Measurements from ENCODE around the gene KDM5B.
"Not testable (repeated sequence)": the region's sequence is repeated elsewhere in the genome, so short reads cannot be mapped to it uniquely, and the experiment has no call there.

KDM5B gene

DNA sequence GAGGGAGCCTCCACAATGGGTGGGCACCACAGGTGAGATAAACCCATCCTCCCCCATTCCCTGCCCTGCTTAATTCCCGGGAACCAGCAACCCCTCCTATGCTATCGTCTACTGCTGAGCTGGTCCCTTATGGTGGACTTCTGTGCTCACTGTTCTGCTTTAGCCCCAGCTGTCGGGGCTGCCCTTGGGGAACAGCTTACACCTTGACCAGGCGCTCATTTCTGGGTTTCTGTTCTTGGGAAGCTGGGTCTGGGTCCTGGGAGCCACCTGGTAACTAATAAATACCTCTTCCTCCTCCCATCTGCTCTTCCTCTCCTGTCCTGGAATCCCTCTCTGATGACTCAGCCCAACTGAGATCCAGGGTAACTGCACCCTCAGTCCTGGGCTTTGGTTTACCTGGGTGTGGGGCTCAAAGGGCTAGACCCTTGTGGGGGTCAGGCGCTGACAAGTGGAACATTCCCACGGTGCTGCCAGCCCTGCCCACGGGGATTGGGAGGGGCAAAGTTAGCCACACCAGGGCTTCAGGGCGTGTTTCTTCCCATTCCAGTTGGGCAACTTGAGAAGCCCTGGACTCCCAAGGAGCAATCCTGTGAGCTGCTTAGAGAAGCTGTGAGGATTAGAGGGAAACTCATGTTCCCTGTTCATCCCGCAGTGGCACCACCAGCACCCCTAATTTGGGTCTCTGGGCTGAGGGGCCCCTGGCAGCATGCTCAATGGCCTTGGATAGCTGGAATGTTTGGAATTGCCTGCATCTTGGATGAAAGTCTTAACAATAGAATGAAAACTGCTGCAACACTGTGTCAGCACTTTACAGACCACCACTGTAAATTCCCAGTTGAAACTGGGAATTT is 4.2 kb upstream of the KDM5B start:
- no peak for DNase-seq

DNA sequence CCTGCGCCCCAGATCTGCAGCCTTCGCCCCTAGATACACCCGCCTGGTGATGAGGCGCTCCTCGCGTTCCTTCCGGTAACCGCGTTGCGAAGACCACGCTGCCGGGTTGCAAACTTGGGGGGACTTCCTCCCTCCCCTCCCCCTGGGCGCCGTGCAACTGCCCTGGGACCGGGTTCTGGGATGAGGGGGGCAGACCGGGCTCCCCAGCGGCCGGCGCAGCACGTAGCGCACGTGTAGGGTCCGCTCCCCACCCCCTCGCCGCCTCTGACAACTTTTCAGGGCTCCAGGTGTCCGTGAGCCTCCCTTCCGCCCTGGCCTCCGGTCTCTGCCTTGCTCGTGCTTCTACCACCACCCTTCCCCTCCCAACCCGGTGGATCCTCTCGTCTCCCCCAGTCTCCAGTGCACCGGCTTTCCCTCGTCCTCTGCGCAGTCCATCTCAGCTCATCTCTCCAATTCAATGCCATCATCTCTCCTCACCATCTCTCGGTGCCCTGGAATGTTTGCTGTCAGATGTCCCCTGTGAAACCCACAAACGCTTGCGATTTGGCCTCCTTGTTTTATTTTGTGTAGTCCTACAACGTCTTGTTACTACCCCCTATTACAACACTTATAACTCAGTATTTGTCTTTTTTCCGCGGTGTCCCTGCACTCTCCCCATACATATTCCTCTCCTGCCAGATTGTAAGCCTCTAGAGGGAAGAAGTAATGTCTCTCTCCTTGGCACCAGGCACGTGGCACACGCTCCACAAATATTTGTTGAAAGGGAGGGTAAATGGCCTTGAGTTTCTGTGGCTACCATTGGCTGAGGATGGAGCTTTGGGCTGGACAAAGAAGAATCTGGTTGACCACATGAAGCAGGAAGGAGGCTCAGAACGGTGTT is 3.3 kb upstream of the KDM5B start:
- peak; percentile 44 for DNase-seq

DNA sequence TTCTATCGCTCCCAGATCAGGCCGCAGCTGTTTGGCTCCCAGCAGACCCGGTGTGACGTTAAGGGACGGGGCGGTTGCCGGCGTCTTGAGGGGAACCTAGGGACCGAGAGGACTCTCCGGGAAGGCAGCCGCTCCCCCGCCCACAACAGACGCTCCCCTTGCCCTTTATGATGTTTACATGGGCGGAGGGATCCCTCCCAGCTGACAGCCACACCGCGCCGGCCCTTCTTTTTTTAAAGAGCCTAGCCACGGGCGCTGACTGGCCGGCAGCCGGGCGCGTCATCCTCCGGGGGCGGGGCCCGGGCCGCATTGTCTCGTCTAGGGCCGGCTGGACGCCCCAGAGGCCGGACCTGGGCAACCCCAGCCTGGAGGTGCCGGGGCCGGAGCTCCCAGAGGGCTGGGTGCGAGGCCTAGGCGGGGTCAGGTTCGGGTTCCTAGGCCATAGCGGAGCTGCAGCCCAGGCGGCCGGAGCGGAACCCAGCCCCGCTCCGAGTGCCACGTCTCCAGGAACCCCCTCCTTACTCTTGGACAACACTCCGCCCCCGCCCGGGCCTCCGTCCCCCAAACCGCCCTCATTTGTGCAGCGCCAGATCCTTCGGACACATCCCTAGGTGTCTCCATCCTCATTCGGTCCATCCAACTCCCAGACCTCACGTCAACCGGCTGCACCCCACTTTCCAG is 2.5 kb upstream of the KDM5B start, which contains the start of gene PCAT6:
Gene PCAT6, plus strand, starts transcription at position 340 of the 681 bp plus-strand sequence.
- peak; percentile 88 for DNase-seq

DNA sequence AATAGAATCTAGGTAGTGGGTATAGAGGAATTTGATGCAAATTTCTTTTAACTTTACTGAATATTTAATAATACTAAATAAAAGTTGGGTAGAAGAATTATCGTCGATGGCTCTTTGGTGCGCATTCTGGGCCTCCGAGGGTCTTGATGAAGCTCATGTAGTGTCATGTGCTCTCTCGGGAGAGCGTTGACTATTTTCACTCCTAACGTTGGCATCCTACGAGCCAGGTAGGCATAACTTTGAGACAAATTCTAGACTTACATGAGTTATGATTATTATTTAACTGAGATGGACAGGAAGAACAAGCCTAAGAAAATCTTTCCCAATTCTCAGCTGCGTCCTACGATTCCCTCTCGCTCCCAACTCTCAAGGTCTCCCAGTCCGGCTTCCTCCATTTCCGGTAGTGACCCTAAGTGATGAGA is 2.0 kb upstream of the KDM5B start:
- DNase-seq: no peak

DNA sequence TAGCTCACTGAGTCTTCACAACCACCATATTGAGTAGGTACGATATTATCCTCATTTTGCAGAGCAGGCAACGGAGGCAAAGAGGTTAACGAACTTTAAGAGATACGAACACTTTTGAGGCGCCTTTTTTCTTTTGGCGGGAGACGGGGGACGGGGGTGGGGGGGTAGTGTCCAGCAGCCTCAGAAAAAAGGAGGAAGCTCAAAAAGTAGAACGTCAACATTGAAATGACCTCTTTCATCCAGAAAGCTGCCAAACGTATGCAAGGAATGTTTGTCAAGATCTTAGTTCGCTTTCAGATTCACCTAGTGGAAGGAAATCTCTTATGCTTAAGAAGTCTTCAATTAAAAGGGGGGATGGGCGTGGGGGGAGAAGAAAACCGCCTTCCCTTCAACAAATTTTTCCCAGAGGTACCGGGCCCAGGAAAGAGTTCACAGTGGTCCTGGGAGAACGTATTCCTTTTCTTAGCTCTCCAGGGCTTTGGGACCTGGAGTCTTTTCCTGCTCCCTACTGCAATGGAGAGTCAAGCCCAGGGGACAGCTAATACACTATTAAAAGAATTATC is 1.5 kb upstream of the KDM5B start:
- no peak for DNase-seq

DNA sequence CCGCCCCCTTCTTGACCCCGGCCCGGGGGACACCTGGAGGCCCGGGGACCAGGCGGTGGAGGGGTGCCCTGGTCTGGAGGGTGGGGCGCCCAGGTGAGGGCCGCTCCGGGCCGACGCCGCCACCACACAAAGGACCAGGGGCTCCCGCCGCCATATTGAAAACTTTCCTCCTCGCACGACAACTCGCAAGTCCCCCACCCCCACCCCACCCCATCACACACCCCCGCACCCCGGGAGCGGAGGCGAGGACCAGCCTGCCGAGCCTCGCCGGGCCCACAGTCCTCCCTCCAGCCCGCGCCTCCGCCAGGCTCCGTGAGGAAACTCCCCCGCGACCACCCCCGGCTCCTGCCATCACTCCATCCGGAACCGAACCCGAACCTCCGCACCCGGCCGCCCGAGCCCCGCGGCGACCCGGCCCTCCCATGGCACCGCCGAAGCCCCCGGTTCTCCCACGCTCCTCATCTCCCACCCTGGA is 733 bp downstream of the KDM5B start:
- DNase-seq: peak; percentile 63

DNA sequence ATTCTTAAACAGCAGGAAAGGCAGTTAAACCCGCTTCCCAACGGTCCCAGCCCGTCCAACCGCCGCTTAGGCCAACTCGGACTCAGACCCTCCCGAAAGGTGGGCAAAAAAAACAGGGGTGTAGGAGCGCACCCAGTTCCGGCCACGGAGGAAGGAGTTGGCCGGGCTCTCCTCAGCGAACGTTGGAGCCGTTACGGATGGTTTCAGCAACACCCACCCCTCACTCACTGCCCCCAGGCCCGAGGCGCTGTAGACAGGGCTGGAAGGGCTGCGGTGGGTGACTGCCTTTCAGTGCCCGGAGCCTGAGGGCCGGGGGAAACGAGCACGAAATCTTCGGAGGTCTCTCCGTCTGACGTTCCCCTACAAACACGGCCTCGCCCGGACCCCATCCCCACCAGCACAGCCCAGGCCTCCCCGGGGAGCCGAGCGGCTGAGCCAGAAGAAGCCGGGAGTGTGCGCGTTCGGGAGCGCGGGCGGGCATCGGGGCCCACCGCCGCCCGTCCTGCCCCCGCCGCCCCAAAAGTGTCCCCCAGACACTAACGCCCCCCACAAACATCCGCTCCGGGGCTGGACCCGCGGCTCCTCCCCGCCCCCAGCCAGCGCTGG is 1.3 kb downstream of the KDM5B start:
- peak; percentile 26 for DNase-seq

DNA sequence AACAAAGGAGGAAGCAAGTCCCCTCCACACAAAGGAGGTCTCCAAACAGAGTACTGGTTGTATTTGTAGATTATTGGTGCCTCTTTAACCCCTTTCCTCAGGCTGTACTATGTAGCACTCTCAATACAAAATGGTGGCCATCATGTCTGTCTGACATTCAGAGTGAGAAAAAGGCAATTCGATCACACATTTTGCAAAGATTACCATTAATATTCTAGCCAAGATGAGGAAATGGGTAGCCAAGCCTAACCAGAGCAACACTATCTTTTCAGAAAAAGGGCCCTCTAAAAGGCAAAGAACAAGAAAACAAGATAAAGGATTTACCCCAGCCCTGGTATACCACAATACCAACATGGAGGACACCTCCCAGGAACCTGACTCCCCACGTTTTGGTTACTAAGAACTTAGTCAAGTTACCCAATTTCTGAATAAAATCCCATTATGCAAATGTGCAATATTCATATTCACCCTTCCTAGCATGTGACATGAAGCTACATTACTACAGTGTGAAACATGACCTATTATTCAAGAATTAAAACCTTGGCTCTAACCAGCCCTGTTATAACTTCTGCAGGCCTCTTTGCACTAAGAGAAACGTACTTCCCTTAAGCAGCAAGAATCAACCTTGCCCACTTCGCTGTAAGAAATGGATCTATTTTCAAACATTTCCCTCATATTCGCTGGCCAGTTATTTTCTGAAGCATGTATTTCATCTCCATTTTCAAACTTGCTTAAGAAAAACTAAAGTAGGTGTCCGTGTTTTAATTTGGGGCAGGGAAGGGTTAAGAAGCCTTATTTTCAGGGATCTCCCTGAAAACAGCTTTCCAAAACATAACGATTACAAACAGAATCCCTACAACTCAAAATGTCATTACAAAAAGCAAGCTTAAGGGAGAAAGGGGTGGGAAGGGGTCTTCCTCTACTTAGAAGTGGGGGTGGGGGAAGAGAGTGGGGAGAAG is 2.1 kb downstream of the KDM5B start:
- no peak for DNase-seq

DNA sequence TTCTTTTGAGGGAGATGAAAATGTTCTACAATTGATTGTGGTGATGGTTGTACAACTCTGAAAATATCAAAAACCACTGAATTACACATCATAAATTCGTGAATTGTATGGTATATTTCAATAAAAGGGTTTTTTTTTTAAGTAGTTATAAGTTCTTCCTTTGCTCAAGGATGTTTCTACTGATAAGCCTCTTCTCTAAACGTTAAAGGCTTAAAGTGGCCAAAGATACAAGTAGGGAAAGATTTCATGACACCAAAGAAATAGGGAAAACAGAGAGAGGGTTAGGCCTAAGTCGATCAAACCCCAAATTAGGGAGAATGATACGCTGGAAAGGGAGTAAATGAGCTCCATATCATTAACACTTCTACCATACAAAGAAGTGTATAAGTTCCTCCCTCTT is 4.1 kb downstream of the KDM5B start:
- no peak for DNase-seq

DNA sequence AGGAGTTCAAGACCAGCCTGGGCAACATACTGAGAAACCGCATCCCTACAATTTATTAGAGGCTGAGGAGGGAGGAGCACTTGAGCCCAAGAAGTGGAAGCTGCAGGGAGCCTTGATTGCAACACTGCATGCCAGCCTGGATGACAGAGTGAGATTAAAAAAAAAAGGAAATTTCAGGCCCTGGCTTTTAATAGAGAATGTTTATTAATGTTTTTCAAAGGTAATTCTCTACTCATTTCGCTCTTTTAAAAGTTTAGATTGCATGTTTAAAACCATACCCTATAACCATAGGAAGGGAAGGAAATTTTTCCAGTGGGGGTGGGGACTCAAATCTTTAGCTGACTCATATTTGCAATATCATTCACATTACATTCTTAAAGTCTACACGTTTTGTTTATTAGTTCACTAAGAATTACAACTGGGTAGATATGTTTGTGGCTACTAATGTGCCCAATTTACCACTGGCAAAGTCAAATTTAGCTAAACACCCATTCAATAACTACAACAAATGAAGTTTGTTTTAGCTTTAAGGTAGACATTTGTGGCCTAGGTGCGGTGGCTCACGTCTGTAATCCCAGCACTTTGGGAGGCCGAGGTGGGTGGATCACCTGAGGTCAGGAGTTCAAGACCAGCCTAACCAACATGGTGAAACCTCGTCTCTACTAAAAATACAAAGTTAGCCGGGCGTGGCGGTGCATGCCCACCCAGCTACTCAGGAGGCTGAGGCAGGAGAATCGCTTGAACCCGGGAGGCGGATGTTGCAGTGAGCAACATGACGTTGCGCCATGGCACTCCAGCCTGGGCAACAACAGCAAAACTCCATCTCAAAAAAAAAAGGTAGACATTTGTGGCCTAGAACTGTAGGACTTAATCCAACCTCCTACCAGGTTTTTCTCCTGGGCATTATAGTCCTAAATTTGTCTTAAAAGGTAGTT is 5.0 kb downstream of the KDM5B start:
- no peak for DNase-seq

DNA sequence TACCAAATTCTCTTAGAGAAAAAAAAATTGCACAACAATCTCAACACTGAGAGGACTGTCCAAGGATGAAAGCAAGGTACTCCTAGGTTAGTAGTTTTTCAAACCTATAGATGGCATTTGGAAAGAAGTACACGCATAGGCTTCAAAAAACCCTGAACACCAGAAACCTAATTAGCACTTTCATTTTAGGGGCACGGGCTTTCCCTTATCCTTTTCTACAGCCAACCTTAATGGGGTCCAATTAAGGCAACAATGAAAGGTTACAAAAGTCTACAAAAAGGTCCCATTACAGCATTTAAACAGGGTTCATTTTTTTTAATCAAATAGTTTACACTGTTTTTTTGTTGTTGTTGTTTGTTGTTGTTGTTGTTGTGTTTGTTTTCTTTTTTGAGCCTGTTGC is 6.2 kb downstream of the KDM5B start:
- DNase-seq: no peak

DNA sequence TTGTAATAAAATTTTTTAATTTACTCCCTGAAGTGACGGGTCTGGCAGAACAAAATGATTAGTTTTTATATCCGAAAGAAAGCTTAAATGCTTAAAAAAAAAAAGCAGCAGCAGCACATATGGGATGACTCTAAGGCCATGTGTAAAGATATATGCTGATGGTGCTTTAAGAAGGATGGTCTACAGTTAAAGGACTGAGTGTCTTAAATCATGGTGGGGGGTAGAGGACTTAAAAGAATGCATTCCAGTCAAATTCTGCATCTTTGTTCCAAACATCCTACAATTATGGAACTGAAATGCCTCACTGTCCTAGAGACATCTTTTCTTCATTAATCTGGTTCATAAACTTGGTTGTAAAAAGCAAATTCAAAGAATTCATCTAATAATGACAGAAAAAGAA is 7.0 kb downstream of the KDM5B start:
- no peak for DNase-seq

DNA sequence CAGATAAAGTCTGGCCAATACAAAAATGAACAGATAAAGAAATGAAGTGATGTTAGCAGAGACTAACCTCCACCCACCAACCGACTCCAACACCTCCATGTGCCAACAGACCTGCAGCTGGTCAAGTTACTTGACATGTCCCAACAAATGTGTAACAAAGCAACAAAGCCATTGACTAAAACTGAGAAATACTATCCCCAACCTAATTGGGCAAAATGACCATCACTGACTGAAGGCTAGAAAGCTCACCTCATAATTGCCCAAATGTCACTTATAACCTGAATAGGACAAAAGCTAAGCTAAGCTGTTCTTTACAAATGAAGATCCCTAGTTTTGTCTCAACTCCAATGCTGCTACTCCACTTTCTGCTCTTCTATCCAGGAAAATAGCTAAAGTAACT is 7.5 kb downstream of the KDM5B start:
- no peak for DNase-seq

DNA sequence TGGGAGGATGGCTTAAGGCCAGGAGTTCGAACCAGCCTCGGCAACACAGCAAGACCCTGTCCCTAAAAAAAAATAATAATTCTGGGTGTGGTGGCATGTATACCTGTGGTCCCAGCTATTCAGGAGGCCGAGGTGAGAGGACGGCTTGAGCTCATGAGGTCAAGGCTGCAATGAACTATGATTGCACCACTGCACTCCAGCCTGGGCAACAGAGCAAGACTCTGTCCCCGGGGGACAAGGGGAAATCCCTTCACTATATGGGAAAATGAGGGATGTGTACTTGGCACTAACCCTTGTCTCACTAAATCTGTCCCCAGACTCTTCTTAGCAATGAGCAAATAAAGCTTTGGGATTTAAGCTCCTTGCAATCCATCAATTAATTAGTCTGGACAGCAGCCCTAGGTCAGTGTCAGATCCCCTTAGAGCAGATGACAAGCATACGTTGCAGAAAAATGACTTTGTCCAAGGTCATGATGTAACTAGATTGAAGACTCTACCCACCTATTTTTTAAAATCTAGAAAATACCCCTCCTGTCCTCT is 9.4 kb downstream of the KDM5B start:
- DNase-seq: no peak

DNA sequence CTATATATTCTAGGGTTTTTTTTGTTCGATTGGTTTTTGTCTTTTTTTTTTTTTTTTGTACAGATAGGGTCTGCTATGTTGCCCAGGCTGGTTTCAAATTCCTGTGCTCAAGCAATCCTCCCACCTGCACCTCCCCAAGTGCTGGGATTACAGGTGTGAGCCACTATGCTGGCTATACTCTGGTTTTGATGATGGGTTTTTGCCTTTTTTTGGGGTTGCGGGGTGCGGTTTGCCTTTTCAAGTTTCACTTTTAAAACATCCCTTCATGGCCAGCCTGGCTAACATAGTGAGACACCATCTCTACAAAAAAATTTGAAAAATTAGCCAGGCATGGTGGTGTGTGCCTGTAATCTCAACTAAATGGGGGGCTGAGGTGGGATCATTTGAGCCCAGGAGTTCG is 10.0 kb downstream of the KDM5B start:
- no peak for DNase-seq

DNA sequence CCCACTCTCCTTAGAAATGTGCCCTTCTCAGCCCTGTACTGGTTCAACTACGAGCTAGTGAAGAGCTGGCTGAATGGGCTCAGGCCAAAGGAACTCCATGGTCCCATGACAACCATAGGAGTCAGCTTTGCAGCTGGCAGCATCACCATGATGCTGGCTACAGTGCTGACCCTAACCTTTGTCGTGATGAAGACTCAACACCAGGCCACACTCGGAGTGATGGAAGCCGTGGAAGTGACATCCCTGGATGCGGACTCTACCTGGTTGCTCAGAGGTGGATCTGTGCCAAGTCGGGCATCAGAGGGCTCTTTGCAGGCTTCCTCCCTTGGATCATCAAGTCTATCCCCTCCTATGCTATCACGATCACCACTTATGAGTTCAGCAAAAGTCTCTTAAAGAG is 11.6 kb downstream of the KDM5B start:
- no peak for DNase-seq

DNA sequence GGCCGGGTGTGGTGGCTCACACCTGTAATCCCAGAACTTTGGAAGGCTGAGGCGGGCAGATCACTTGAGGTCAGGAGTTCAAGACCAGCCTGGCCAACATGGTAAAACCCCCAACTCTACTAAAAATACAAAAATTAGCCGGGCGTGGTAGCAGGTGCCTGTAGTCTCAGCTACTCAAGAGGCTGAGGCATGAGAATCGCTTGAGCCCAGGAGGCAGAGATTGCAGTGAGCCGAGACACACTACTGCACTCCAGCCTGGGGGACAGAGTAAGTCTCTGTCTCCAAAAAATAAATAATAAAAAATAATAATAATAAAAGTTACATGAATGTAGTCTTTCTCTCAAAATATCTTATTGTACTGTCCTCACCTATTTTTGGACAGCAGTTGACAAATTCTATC is 13.3 kb downstream of the KDM5B start:
- not testable (repeated sequence) for DNase-seq

DNA sequence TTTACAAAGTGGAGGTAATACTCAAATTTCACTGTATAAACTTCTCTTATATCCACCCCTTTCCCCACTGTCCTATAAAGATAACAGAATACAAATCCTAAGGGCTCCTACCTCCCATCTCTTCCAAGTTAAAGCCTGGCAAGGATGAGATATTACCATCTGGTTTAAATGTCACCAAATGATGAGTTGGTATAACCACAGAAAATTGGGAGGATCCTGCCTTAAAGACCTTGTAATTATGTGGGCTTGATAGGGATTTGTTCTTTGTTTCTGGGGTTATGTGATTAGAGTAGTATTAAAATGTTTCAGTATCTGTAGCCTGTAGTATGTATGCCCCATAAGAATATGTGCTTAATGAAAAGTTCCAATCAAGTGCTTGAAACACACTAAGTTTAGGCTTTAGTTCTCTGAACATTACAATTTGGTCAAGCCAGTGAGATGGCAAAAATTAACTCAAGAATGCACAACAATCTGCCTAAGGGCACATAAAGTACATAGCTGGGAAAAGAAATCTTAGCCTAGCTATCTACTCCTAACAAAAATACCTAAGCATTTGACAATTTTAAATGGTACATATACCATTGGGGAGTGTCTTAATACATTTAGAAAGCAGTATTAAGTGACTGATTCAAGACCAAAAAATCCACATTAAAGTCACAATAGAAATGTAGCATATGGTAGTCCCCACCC is 14.0 kb downstream of the KDM5B start:
- no peak for DNase-seq

Measured in CD4-positive, alpha-beta T cell treated with Interleukin-17A for 4 hours (primary cell).